Chondrocyte (in vitro differentiated cells): ENCODE results near the gene RAC3. TPM values are rescaled to one million over a fixed set of nuclear protein-coding genes. Genes with fewer than 3 reads are reported as not detected.

ENCODE experiments used
- DNase-seq: peaks from one replicate; pipeline ENCODE4 v3.0.0; 2021; ENCODE audit warnings: mixed read lengths, low spot score
- H3K27ac Mint-ChIP-seq: one replicate; pipeline ENCODE4 v1.8.0; 2021; ENCODE audit warnings: mild to moderate bottlenecking, moderate library complexity, mixed read lengths; ENCODE audit not compliant: unreplicated experiment
- H3K27me3 Mint-ChIP-seq: 2 replicates; pipeline ENCODE4 v1.8.0; 2021; ENCODE audit warnings: low read depth, mixed read lengths
- H3K36me3 Mint-ChIP-seq: 2 replicates; pipeline ENCODE4 v1.8.0; 2021; ENCODE audit warnings: low read depth, mixed read lengths
- H3K4me1 Mint-ChIP-seq: 2 replicates; pipeline ENCODE4 v1.8.0; 2021; ENCODE audit warnings: low read depth, mild to moderate bottlenecking, mixed read lengths
- H3K4me3 Mint-ChIP-seq: one replicate; pipeline ENCODE4 v1.8.0; 2021; ENCODE audit warnings: mild to moderate bottlenecking, moderate library complexity, mixed read lengths; ENCODE audit not compliant: unreplicated experiment
- H3K9me3 Mint-ChIP-seq: 2 replicates; pipeline ENCODE4 v1.8.0; 2021; ENCODE audit warnings: low read depth, mixed read lengths
- CTCF ChIP-seq: fragments of 200-600 bp; sonication (generic); IDR thresholded peaks from 2 replicates; pipeline ENCODE4 v1.5.0; 2021; ENCODE audit warnings: antibody characterized with exemption, mild to moderate bottlenecking, moderate library complexity
- total RNA-seq: library from RNA; stranded (reverse); gene quantifications from 3 replicates; pipeline ENCODE4 v1.2.1, GENCODE V29; 2021

RAC3 gene
- total RNA-seq, 1 donor from 2014 or later, result 32.7 TPM

DNA sequence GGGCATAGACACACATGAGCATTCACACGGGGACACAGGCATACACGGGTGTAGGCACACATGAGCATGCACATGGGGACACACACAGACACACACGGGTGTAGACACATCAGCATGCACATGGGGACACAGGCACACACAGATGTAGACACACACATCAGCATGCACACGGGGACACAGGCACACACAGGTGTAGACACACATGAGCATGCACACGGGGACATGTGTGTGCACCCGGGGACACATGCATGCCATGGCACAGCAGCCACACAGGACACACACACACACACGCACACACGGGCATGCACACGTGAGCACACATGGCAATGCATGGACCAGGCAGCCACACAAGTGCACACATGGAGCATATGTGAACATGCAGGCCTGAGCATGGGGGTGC lies 11.2 kb downstream of the RAC3 start:
- H3K27ac Mint-ChIP-seq, result no peak overlapping the region
- no peak for TF ChIP-seq CTCF
- no peaks in the 10 kb centered on the region for H3K27me3 Mint-ChIP-seq
- no peak for DNase-seq
- no peaks in the 10 kb centered on the region for H3K9me3 Mint-ChIP-seq
- peaks cover 4% of the 10 kb centered on the region for H3K4me1 Mint-ChIP-seq
- no peak overlapping the region for H3K4me3 Mint-ChIP-seq
- peaks cover 9% of the 10 kb centered on the region for H3K36me3 Mint-ChIP-seq

DNA sequence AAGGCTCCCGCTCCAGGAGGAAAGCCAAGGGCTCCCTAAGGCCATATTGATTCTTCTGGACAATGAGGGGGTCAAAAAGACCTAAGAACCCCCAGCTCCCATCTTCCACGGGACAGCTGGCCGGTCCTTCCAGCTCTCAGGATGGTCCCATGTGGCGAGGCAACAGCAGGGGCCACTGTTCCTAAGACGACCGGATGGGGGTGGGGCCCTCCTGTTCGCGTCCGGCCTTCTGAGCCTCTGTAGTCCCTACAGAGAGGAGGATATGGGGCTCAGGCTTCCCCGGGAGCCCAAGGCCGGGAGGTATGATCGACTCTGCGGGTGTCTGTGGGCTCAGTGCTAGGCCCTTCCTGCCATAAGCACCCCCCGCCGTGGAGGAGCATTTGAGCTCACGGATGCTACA lies 12.0 kb downstream of the RAC3 start:
- DNase-seq, result no peak
- no peak overlapping the region for H3K4me3 Mint-ChIP-seq
- TF ChIP-seq CTCF, result no peak
- H3K9me3 Mint-ChIP-seq, result no peaks in the 10 kb centered on the region
- H3K27me3 Mint-ChIP-seq, result no peaks in the 10 kb centered on the region
- no peaks in the 10 kb centered on the region for H3K4me1 Mint-ChIP-seq
- H3K27ac Mint-ChIP-seq, result no peak overlapping the region
- peaks cover 10% of the 10 kb centered on the region for H3K36me3 Mint-ChIP-seq

DNA sequence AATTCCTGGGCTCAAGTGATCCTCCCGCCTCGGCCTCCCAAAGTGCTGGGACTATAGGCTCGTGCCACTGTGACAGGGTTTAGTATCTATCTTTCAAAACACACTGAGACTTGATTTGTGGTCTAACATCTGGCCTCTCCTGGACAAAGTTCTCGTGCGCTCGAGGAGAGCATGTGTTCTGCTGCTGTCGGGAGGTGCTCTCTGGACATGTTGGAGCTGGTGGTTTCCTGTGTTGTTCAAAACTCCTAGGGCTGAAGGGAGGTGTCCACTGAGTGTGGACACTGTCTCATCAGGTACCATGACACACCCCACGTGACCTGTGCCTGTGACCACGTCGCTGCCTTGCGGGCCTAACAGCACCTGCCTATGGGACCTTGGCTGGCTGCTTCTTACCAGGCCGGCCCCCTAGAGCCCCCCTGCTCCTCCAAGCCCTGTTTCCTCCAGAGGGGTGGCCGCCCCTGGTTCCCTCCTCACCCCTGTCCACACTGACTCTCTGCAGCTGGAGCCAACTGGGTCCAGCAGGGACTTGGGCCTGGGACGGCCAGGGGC lies 14.5 kb downstream of the RAC3 start:
- H3K36me3 Mint-ChIP-seq, result peaks cover 10% of the 10 kb centered on the region
- no peak for TF ChIP-seq CTCF
- DNase-seq, result no peak
- no peak overlapping the region for H3K4me3 Mint-ChIP-seq
- no peaks in the 10 kb centered on the region for H3K9me3 Mint-ChIP-seq
- no peaks in the 10 kb centered on the region for H3K27me3 Mint-ChIP-seq
- H3K4me1 Mint-ChIP-seq, result peaks cover 7% of the 10 kb centered on the region
- H3K27ac Mint-ChIP-seq, result no peak overlapping the region

- H3K27me3 Mint-ChIP-seq, result no peaks in the 10 kb centered on the region
- peaks cover 10% of the 10 kb centered on the region for H3K36me3 Mint-ChIP-seq
- no peak for TF ChIP-seq CTCF
- no peaks in the 10 kb centered on the region for H3K9me3 Mint-ChIP-seq
- DNase-seq, result no peak
- no peak overlapping the region for H3K27ac Mint-ChIP-seq
- peaks cover 7% of the 10 kb centered on the region for H3K4me1 Mint-ChIP-seq
- no peak overlapping the region for H3K4me3 Mint-ChIP-seq
Measured at GRCh38 chr17:82046903-82047302, 15.4 kb downstream of the RAC3 start.

DNA sequence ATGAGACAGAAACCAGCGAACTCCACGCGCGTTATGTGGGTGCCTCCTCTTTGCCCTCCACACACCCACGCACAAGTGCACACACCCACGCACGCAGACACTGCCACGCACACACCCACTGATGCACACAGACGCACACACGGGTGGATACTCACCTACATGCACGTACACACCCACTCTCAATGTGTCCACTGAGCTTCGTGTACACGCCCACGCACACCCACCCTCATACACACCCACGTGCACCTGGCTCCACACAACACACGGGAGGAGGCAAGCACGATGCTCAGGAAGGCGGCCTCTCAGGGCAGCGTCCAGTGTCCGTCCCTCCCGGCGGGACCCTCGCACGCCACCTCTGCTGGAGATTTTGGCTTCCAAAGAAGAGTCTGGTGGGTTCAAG lies 15.9 kb downstream of the RAC3 start:
- no peaks in the 10 kb centered on the region for H3K9me3 Mint-ChIP-seq
- no peak for TF ChIP-seq CTCF
- peaks cover 7% of the 10 kb centered on the region for H3K4me1 Mint-ChIP-seq
- H3K27ac Mint-ChIP-seq, result no peak overlapping the region
- no peak for DNase-seq
- H3K4me3 Mint-ChIP-seq, result no peak overlapping the region
- H3K36me3 Mint-ChIP-seq, result peaks cover 10% of the 10 kb centered on the region
- H3K27me3 Mint-ChIP-seq, result no peaks in the 10 kb centered on the region
